Measurements from ENCODE around the gene C16orf46. TPM values are rescaled to one million over a fixed set of nuclear protein-coding genes. Genes with fewer than 3 reads are reported as not detected.
"Not testable (repeated sequence)": the region's sequence is repeated elsewhere in the genome, so short reads cannot be mapped to it uniquely, and the experiment has no call there.

Gene C16orf46
- total and polyA plus RNA-seq, 2 of the 13 experiments (the other 11 are each of a cell fraction or from before 2014, with no cell fraction given): 0.38 to 0.55 TPM

DNA sequence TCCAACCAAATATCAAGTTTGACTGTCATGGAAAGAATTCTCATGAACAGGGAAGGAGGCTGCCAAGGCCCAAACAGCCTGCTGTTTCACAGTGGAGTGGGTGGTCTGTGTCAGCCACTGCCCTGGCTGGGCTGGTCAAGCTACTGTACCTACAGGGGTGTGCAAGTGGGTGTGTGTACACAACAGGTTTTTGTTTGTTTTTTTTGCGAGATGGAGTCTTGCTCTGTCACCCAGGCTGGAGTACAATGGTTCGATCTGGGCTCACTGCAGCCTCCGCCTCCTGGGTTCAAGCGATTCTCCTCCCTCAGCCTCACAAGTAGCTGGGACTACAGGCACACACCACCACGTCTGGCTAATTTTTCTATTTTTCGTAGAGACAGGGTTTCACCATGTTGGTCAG, 32.2 kb upstream of the C16orf46 start:
- H3K79me2 ChIP-seq (ENCODE audit: insufficient read depth, low read length); H3K9me3 ChIP-seq (ENCODE audit: low read length); DNase-seq (ENCODE audit: low spot score); H3K27me3 ChIP-seq (ENCODE audit: control insufficient read depth in 1 of 2, insufficient read depth in 2 of 2, low read length in 2 of 2); H3K9ac ChIP-seq (ENCODE audit: insufficient read depth, low read depth, low read length); H3K4me3 ChIP-seq (replicated peaks in 1 of 3; ENCODE audit: insufficient read depth in 1 of 3, low read depth in 2 of 3, low read length in 3 of 3); ATAC-seq; BruUV-seq (replicated peaks); in situ Hi-C loops (cut with HindIII; ENCODE audit: extremely low pct_ligation_motif_present, low pct_unique_long_range_greater_than_20kb); H3K27ac ChIP-seq (ENCODE audit: extremely low read length, insufficient read depth, low read length); POLR2A ChIA-PET; CTCF ChIA-PET (ENCODE audit: low intra/inter-chr PET ratio, low total read pairs); H4K20me1 ChIP-seq (ENCODE audit: insufficient read depth, low read length); H3K4me2 ChIP-seq (ENCODE audit: low read depth, low read length); H3K36me3 ChIP-seq (replicated peaks in 1 of 2; ENCODE audit: control insufficient read depth in 1 of 2, insufficient read depth in 2 of 2, low read length in 2 of 2); H2AFZ ChIP-seq (ENCODE audit: low read length); intact Hi-C loops (cut with micrococcal nuclease; ENCODE audit: unreplicated experiment): not testable (repeated sequence)
- H3K4me1 ChIP-seq (ENCODE audit: insufficient read depth, low read length): peaks cover 27% of the 10 kb centered on the region
- 55% methylated on average over 6 of the region's 6 CpGs for WGBS (ENCODE audit: low lambda C conversion rate)
- peak; percentile 8 for FAIRE-seq
- TF ChIP-seq, protein P1, sequence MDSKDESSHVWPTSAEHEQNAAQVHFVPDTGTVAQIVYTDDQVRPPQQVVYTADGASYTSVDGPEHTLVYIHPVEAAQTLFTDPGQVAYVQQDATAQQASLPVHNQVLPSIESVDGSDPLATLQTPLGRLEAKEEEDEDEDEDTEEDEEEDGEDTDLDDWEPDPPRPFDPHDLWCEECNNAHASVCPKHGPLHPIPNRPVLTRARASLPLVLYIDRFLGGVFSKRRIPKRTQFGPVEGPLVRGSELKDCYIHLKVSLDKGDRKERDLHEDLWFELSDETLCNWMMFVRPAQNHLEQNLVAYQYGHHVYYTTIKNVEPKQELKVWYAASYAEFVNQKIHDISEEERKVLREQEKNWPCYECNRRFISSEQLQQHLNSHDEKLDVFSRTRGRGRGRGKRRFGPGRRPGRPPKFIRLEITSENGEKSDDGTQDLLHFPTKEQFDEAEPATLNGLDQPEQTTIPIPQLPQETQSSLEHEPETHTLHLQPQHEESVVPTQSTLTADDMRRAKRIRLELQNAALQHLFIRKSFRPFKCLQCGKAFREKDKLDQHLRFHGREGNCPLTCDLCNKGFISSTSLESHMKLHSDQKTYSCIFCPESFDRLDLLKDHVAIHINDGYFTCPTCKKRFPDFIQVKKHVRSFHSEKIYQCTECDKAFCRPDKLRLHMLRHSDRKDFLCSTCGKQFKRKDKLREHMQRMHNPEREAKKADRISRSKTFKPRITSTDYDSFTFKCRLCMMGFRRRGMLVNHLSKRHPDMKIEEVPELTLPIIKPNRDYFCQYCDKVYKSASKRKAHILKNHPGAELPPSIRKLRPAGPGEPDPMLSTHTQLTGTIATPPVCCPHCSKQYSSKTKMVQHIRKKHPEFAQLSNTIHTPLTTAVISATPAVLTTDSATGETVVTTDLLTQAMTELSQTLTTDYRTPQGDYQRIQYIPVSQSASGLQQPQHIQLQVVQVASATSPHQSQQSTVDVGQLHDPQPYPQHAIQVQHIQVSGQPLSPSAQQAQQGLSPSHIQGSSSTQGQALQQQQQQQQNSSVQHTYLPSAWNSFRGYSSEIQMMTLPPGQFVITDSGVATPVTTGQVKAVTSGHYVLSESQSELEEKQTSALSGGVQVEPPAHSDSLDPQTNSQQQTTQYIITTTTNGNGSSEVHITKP (CRISPR knock-in tag; IDR thresholded peaks at IDR 0.05; ENCODE audit: low read depth): peak; percentile 89

DNA sequence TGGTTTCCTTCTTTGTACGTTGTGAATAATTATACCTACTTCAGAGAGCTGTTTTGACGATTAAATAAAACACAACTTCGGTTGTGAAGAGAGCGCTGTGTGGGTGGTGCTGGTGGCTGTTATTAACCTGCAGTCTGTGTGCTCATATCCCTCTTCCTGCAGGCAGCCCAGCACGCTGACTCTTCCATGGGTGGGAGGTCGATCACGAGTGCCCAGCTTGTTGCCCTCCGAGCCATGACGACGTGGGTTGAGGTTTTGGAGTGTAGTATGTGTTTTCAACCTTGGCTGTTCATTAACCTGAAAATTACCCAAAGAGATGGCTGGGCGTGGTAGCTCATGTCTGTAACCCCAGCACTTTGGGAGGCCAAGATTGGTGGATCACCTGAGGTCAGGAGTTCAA, 30.5 kb upstream of the C16orf46 start:
- in situ Hi-C loops (cut with HindIII; ENCODE audit: extremely low pct_ligation_motif_present, low pct_unique_long_range_greater_than_20kb) (no loop called here), intact Hi-C loops (cut with micrococcal nuclease; ENCODE audit: unreplicated experiment) (no loop called here)
- Histone ChIP-seq H3K27ac (ENCODE audit: extremely low read length, insufficient read depth, low read length) (peak overlapping the region; percentile 11), H3K9ac (ENCODE audit: insufficient read depth, low read depth, low read length) (peak overlapping the region; percentile 21; the same call in 1 of the 2 replicates), H3K79me2 (ENCODE audit: insufficient read depth, low read length) (no peaks in the 10 kb centered on the region), H3K36me3 (replicated peaks in 1 of 2; ENCODE audit: control insufficient read depth in 1 of 2, insufficient read depth in 2 of 2, low read length in 2 of 2) (no peaks in the 10 kb centered on the region), H2AFZ (ENCODE audit: low read length) (peak overlapping the region; percentile 22), H4K20me1 (ENCODE audit: insufficient read depth, low read length) (no peaks in the 10 kb centered on the region), H3K9me3 (ENCODE audit: low read length) (no peaks in the 10 kb centered on the region), H3K4me1 (ENCODE audit: insufficient read depth, low read length) (peaks cover 37% of the 10 kb centered on the region), H3K4me3 (replicated peaks in 1 of 3; ENCODE audit: insufficient read depth in 1 of 3, low read depth in 2 of 3, low read length in 3 of 3) (peak overlapping the region in 1 of 3 experiments; percentile 29; a peak in 1 of 6 replicates), H3K4me2 (ENCODE audit: low read depth, low read length) (peak overlapping the region; percentile 68), H3K27me3 (ENCODE audit: control insufficient read depth in 1 of 2, insufficient read depth in 2 of 2, low read length in 2 of 2) (no peaks in the 10 kb centered on the region)
- no TSS peak for BruUV-seq (replicated peaks)
- ATAC-seq: peak; percentile 36
- ChIA-PET POLR2A (interaction anchor here (1.3 kb wide), 1 partner anchor 30 kb away, joined by 7 read pairs; the partner anchor contains the start of gene C16orf46), CTCF (ENCODE audit: low intra/inter-chr PET ratio, low total read pairs) (no interaction called here)
- DNase-seq (ENCODE audit: low spot score): peak; percentile 48
- WGBS (ENCODE audit: low lambda C conversion rate): 39% methylated on average over 11 of the region's 11 CpGs
- no peak for FAIRE-seq
- TF ChIP-seq JUND (CRISPR knock-in tag; IDR thresholded peaks at IDR 0.05): 0 out of 2 replicates have a peak, but pooled peaks have one; percentile 14
- TF ChIP-seq, protein P2, sequence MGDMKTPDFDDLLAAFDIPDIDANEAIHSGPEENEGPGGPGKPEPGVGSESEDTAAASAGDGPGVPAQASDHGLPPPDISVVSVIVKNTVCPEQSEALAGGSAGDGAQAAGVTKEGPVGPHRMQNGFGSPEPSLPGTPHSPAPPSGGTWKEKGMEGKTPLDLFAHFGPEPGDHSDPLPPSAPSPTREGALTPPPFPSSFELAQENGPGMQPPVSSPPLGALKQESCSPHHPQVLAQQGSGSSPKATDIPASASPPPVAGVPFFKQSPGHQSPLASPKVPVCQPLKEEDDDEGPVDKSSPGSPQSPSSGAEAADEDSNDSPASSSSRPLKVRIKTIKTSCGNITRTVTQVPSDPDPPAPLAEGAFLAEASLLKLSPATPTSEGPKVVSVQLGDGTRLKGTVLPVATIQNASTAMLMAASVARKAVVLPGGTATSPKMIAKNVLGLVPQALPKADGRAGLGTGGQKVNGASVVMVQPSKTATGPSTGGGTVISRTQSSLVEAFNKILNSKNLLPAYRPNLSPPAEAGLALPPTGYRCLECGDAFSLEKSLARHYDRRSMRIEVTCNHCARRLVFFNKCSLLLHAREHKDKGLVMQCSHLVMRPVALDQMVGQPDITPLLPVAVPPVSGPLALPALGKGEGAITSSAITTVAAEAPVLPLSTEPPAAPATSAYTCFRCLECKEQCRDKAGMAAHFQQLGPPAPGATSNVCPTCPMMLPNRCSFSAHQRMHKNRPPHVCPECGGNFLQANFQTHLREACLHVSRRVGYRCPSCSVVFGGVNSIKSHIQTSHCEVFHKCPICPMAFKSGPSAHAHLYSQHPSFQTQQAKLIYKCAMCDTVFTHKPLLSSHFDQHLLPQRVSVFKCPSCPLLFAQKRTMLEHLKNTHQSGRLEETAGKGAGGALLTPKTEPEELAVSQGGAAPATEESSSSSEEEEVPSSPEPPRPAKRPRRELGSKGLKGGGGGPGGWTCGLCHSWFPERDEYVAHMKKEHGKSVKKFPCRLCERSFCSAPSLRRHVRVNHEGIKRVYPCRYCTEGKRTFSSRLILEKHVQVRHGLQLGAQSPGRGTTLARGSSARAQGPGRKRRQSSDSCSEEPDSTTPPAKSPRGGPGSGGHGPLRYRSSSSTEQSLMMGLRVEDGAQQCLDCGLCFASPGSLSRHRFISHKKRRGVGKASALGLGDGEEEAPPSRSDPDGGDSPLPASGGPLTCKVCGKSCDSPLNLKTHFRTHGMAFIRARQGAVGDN (CRISPR knock-in tag; IDR thresholded peaks at IDR 0.05): peak; percentile 26
- TF ChIP-seq RARA (CRISPR knock-in tag; IDR thresholded peaks at IDR 0.05): peak; percentile 61
- TF ChIP-seq ZNF317 (CRISPR knock-in tag; IDR thresholded peaks at IDR 0.05): 0 out of 2 replicates have a peak, but pooled peaks have one; percentile 24
- TF ChIP-seq, protein P3, sequence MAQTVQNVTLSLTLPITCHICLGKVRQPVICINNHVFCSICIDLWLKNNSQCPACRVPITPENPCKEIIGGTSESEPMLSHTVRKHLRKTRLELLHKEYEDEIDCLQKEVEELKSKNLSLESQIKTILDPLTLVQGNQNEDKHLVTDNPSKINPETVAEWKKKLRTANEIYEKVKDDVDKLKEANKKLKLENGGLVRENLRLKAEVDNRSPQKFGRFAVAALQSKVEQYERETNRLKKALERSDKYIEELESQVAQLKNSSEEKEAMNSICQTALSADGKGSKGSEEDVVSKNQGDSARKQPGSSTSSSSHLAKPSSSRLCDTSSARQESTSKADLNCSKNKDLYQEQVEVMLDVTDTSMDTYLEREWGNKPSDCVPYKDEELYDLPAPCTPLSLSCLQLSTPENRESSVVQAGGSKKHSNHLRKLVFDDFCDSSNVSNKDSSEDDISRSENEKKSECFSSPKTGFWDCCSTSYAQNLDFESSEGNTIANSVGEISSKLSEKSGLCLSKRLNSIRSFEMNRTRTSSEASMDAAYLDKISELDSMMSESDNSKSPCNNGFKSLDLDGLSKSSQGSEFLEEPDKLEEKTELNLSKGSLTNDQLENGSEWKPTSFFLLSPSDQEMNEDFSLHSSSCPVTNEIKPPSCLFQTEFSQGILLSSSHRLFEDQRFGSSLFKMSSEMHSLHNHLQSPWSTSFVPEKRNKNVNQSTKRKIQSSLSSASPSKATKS (CRISPR knock-in tag; IDR thresholded peaks at IDR 0.05): no peak
- no peak for TF ChIP-seq NR2C2 (CRISPR knock-in tag; IDR thresholded peaks at IDR 0.05; ENCODE audit: borderline replicate concordance)

Measured in HepG2 (cell line).